KBM-7 (cell line): ENCODE results near the gene SLC22A15.

Experiments used
- DNase-seq: peaks from one replicate; pipeline ENCODE4 v3.0.0-alpha.2; 2015
- in situ Hi-C: fragments of 300-500 bp; cut with MboI; formaldehyde crosslinking; loops from 2 replicates; pipeline ENCODE4 v1.14.3; 2020; ENCODE audit warnings: low sequenced_read_pairs, low pct_unique_long_range_greater_than_20kb, mixed read lengths

The SLC22A15 gene

DNA sequence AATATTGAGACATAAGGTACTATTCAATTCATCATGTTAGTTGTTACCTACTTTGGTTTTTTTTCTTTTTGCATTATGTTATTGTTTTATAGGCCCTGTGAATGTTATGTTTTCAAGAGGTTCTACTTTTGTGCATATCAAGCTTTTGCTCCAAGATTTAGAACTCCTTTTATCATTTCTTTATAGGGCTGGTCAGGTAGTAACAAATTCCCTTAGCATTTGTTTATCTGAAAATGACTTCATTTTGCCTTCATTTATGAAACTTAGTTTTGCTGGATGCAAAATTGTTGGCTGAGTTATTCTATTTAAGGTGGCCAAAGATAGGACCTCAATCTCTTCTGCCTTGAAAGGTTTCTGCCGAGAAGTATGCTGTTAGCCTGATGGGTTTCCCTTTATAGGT is 113.6 kb downstream of the SLC22A15 start:
- in situ Hi-C loops, result no loop called here
- DNase-seq, result no peak

DNA sequence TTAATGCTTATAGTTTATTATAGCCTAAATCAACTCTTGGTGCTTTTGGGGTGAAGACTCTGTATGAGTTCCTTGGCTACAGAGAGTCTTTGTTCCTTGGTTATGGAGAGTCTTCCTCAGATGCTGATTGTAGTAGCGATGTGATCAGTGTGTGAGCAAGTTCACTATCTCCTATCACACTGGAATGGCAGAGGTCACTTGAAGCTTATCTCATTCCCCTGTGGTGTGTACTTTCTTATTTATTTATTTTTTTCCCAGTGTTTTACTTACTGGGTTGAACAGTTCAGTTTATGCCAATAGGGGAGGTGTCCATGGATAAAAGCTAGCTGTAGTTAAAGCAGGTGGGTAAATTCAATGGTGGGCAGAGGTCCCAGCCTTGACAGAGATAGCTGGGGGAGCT is 114.8 kb downstream of the SLC22A15 start:
- DNase-seq, result no peak
- in situ Hi-C loops, result no loop called here

DNA sequence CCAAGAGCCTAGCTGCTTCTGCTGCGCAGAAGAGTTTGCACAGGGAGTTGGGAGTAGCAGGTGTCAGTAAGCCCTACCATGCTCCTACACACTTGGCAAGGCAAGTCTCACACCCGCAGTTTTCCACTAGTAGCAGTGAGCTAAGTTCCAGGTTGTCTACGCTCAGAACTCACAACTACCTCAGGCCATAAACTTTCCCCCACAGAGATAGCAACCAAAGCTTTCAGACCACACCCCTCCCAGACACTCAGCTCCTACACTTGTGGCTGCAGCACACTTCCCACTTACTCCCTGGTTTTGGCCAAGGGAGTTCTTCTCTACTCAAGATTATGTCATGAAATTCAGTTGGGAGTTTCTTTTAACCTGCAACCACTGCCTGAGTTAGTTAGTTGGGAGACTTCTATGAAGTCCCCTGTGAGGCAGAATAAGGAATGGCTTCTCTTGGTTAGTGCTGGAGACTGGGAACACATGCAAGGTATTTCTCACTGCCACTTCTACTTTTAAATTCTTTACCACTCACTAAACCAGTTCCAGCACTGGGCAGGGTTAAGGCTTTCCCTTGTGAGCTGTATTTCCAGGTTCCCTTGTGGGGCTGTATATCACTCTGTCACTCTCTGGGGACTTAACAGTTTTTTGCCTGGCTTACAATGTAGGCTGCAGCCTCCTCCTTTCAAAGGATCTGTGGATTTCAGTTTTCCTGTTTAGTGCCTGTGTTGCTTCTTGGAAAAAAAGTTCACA is 116.6 kb downstream of the SLC22A15 start:
- no peak for DNase-seq
- in situ Hi-C loops, result no loop called here

DNA sequence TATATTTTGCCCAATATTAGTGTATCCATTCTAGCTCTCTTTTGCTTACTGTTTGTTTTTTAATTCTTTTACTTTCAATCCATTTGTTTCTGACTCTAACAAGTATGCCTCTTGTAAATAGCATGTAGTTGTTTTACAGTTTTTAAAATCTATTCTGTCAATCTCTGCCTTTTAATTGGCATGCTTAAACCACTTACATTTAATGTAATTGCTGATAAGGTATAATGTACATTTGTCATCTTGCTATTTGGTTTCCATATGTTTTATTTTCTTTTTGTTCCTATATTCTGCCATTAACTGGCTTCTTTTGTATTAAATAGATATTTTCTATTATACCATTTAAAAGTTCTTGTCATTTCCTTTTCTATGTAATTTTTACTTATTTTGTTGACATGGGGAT is 118.7 kb downstream of the SLC22A15 start:
- no peak for DNase-seq
- in situ Hi-C loops, result no loop called here

DNA sequence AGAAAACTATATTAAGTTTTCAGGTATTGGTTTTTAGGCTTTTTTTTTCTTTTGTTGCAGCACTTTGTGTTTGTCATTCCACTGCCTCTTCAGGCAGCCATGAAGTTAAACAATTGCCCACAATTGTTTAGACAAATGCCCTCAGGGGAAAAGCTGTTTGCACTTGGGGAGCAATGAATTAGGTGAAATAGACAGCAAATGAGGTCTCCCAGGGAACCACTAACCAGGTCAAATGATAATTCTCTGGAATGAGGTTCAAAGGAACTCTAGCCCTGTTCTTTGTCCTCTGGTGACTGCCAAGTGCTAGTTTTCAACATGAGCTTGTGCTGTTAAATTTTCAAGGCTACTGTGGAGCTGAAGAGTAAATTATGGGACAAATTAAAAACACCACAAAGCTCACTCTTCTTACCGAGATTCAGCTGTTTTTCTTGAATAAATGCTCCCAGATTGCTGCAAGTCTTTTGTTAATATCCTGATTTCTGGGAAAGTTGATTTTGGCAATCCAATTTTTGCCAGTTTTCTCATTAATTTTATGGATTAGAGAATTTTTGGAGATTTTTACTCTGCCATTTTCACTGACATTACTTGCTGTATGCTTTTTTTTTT is 119.8 kb downstream of the SLC22A15 start:
- no peak for DNase-seq
- in situ Hi-C loops, result no loop called here

DNA sequence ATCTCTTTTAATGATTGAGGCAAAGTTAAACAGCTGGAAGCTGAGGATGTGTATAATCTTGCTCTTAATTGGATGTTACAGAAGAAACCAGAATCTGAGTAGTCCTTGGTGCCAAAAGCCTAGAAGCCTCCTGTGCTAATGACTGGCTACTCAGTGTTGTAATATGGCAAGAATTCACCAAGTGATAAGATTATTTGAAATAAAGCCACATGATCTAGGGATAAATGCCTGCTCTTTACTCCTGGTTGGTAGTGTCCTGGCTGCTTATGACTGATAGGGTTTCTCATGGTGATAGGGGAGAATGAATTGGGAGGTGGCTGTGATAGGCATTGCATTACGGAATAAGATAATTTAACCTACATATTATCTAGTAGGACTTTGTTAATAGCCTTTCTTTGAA is 121.3 kb downstream of the SLC22A15 start:
- DNase-seq, result no peak
- in situ Hi-C loops, result no loop called here

DNA sequence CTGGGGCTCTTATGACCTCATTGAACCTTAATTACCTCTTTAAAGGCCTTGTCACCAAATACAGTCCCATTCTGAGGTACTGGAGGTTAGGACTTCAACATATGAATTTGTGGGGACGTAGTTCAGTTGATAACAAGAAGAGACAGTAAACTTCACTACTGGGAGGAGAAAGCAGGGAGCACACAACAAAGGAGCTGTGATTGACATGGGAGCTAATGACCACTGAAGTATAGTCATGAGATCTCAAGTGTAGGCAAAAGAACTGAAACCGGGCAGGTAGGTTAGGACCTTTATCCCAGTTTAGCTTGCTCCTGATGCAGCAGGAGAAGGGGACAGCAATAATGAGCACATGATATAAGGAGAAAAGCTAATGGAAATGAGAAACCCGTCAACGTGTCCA is 123.1 kb downstream of the SLC22A15 start:
- no peak for DNase-seq
- in situ Hi-C loops, result no loop called here

DNA sequence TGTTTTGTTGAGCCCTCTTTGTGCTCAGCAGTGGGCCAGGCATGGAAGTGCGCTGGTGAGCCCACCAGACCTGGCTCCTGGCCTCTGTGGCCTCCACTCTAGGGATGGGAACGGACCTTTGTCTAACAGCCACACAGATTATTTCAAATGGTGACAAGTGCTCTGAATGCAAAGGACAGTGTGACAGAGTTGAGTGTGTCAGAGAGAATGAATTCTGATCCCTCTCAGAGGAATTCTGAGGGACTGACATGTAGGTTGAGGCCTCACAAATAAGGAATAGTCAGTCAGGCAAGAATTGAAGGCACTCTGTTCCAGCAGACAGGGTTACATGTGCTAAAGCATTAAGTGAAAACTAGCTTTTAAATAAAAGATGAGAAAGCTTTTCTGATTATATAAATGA is 123.6 kb downstream of the SLC22A15 start:
- DNase-seq, result no peak
- in situ Hi-C loops, result no loop called here

DNA sequence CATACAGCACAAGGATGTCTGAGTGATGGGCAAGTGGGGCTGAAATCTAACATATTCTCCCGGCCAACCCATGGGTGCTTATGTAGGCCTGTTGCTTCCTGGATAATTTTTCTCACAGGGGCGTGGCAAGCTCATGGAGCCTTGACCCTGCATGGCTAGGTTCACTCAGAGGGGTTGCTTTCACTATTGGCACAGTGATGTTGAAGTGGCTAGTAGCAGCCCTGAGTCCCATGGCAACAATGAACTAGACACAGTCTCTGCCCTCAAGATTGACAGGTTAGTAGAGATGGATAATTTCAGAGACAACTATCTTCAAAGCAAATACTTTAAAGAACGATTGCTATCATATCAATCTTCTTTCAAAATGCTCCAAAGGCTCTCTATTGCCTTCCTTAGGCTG is 128.4 kb downstream of the SLC22A15 start:
- DNase-seq, result no peak
- in situ Hi-C loops, result no loop called here

DNA sequence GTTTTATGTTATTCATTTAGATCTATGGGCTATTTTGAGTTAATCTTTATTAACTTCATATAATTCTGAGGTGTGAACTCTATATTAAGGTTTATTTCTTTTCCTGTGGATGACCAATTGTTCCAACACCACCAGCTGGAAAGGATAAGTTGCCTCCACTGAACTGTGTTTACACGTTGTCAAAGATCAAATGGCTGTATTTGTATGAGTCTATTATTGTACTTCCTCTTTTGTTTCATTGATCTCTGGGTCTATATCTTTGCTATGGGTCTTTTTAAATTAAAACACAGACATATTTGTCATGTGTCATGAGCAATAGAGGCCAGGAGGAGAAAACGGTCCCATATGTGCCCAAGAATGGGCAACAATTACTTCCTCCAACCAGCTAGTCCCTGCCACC is 129.7 kb downstream of the SLC22A15 start:
- no peak for DNase-seq
- in situ Hi-C loops, result no loop called here

DNA sequence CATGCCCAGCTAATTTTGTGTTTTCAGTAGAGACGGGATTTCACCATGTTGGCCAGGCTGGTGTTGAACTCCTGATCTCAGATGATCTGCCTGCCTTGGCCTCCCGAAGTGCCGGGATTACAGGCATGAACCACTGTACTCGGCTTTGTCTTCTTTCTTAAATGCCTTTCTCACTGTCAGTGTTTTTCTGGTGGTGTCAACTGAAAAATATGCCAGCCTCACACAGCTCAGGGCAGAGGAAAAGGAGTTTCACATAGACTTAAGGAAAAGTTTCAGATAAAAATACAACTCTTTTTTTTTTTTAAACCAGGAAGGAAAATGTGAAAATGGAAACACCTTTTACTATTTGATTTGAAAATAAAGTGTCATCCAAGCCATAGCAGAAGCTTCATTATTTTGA is 130.3 kb downstream of the SLC22A15 start:
- no peak for DNase-seq
- in situ Hi-C loops, result no loop called here

DNA sequence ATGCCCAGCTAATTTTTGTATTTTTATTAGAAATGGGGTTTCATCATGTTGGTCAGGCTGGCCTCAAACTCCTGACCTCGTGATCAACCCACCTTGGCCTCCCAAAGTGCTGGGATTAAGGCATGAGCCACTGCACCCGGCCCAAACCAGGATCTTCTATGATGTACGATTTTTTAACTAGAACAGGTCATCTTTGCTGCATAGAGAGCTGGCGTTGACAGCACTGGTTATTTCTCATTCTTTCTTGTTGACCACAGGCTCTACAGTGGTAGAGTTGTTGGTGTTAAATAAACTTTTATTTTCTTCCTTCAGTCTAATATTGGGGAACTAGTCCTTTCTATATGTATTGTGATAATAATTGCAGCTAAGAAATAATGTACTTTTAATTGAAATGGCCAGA is 131.1 kb downstream of the SLC22A15 start:
- in situ Hi-C loops, result no loop called here
- no peak for DNase-seq

DNA sequence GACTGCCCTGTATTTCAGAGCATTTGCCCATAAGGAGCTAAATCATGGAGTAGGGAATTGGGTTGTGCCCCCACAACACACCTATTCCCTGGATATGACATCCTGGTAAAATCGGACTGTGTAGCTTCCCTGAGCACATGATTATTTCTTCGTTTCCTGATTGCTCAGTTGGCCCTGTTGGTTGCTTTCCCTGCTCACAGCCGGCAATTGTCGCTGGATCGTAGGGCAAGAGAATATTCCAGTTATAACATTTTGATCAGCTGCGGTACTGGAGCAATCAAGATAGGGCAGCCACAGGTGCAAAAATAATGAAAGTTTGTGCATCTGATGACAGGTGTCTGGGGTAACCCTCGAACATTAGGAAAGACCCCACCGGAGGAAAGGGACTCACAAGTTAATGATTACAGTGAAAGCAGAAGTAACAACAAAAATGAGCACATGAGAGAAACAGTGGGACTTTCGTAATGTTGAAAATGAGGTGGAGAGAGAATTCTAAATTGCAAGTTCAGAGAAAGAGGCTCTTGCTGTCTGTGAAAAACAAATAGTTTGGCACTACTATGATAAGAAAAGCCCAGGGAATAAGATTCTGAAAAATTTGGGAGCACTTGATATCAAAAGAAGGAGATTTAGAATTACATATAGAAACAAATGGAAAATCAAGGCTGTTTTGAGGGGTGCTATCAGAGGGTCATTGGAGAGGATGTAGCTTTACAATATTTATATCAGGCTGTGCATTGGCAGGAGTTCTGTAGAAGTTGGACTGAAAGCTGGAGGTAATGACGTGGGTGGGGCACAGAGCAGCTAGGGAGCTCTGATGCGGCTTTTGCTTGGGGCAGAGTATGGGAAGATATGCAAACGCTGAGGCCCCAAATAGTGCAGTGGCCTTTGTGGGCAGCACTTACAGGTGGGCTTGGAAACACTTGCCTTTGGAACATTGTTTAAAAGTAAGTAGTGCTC is 134.5 kb downstream of the SLC22A15 start, which contains the start of gene MAB21L3:
TSS of gene MAB21L3 (plus strand) at position 833 of the 957 bp plus-strand sequence. CDS start 1,217 bp downstream, outside the sequence.
- DNase-seq, result no peak
- in situ Hi-C loops, result no loop called here

DNA sequence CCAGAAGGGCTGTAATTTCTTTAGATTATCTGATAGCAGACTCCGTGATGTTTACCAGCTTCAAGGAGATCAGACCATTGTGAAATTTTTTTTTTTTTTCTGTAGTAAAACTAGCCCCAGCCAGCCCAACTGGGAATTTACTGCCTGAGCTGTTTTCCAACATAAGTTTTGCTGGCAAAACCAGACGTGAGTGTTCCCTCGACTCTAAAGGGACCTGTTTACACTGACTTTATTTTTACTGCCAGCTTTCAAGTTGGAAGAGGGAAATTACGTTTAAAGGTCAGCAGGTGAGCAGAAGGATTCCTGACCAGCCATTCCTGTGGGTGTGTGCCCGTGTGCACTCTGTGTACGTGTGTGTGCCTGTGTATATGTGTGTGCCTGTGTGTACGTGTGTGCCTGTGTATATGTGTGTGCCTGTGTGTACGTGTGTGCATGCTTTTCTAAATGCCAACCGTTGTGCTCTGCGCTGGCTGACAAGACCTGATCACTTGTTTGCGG is 135.3 kb downstream of the SLC22A15 start:
- DNase-seq, result no peak
- in situ Hi-C loops, result no loop called here

DNA sequence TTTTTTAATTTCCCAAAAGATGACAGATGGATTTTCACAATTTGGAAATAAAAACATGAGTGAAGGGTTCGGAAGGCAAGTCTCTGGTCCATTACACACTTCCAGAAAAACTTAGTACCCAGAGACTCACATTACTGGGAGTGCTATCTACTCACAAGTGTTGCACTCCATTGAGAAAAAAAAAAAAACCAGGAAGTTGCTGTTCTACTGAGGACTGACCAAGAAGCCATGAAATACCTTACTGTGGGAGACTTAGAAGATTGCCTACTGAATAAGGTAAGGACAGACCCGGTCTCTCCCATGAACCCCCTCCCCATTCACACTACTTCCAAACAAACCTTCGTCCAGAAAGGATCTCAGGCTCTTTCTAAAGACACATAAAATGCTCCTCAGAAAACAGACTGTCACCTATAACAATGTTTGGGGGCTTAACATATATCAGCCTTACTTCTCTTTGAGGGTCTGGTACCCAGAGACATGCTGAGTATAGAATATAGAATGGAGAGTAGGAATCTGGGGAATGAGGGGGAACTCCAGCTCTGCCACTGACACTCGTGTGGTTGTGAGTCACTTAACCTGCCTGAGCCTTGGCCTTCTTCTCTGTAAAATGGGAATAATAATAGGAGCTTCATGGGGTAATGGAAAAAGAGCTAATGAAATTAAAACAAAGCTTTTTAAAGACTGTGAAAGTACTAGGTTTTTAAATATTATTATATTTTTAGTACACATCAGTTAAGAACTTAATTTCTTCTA is 136.3 kb downstream of the SLC22A15 start:
- in situ Hi-C loops, result no loop called here
- DNase-seq, result no peak

DNA sequence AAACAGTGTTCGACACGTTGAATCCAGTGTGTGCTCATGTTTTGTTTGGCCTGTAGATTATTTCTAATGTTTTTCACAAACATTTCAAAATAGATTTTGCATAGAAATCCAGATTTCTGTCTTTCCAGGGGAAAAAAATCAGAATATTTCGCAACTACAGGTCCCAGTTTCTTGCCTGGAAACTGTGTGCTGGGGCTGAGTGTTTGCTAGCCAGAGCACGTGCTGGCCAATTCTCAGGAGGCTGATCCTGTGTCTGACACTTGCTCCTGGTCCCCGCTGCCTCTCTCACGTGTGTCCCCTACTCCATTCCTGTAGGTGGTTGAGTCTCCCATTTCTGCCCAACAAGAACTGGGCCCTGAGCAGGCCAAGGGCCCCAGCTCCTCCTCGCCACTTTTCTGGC is 137.3 kb downstream of the SLC22A15 start:
- DNase-seq, result no peak
- in situ Hi-C loops, result no loop called here

DNA sequence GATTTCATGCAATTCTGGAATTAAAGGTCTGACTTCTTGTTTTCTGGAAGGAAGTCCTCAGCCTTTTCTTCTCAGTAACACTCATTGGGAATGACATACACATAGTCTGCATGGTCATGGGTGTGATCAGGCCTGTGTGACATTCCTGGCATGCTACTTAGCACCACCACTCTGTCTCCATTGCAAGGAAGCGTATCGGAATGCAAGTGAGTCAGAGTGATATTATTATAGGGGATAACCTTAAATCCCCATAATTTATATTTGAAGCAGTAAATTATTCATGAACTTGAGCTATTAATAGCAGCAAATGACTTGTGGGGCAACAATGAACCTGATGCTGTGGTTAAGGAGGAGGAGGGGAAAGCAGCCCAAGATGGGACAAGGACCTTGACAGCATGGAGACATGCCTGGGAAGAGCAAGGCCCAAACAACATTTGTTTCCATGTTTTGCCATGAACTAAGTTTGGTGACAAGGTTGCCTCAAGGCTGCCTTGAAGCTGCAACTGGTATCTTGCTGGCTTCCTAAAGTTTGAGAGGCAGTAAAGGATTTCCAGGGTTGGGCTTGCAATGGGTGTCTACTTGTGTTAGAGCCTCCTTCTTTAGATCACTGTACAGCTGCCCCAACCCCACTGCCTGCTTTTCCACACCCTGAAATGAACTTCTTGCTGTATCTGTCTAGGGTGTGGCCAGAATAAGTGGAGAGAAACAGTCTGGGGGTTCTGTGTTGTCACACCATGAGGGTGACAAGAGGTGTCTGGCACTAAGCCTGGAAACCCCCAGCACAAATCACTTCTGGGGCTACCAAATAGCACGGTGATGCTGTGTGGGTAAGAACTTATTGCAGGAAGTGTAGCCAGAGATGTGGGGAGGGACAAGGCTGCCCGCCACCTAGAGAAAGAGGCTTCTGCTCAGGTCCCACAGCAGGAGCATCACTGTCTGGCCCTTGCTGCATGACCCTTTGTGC is 139.4 kb downstream of the SLC22A15 start:
- DNase-seq, result no peak
- in situ Hi-C loops, result no loop called here

DNA sequence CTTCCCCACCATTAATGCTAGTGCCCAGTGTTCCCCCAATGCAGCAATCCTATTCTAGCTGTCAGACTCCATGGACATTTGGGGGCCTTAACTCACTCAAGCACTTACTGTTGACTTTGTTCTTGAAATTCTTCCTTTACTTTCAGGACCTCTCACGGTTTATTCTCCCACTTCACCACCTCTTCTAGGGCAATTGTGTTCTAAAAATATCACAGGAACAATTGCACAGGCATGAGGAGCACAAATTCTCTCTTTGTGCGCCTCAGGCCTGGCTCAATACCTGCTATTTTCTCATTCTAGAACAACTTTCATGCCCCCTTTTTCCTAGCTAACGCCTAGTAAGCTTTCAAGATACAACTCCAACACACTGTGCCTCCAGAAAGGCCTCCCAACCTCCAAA is 142.2 kb downstream of the SLC22A15 start:
- no peak for DNase-seq

More for the DNA sequence above, 142.2 kb downstream of the SLC22A15 start:
- in situ Hi-C loops, result no loop called here
